GM18520 (cell line): Measurements from ENCODE around the gene CFP.
A peak's percentile ranks its signal among the peaks of the same experiment; 100 is the strongest.

Experiments used
- ATAC-seq: cut with Tn5 transposase; IDR thresholded peaks from one replicate; pipeline ENCODE4 v1.9.1; 2021; ENCODE audit not compliant: unreplicated experiment

Gene CFP

GRCh38 chrX:47638816-47639215 lies 9.1 kb upstream of the CFP start:
- no peak for ATAC-seq

DNA sequence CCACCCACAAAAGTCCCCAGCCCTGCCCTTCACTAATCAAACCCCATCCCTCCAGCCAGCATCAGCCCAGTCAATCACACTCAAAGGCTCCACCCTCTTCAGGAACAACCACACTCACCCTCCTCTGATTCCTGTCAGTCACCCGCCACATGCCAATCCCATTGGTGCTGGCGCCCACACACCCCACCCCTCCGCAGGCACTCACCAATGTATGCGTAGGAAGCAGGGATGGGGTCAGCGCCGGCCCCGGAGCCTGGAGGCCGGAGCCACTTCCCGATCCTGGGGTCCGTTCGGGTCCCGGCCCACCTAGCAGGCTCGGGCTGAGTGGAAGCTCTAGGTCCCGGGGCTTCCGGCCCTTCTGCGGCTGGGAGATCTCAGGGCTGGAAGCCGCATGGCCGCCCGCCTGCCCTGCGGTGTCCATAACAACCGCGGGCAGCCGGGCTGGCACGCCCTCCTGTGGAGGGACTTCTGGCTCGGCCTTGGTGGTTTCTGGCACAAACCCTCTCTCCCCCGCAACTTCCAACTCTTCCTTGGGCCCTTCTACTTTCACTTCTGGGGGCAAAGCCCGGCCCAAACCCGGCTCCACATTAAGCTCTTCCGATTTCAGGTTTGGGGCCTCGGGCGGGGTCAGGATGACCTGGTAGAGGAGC lies 7.9 kb upstream of the CFP start:
- ATAC-seq, result no peak

GRCh38 chrX:47634871-47635575 lies 5.3 kb upstream of the CFP start:
- no peak for ATAC-seq

GRCh38 chrX:47633689-47634590 lies 4.2 kb upstream of the CFP start:
- ATAC-seq, result no peak

DNA sequence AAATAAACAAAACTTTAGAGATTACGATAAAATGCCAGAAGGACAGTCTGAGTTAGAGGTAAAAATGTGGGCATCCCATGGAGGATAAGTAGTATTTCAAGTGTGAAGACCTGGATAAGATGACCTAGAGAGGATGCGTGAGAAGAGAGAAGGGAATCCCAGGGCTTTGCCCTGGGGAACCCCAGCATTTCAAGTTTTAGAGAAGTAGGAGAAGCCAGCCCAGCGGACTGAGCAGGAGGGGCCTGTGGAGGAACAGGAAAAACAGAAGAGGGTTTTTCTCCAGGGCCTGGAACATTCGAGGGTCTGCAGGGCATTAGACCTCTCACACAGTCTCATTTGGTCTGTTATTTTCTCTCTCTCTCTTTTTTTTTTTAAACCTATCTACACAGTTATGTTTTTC lies 2.9 kb upstream of the CFP start:
- ATAC-seq, result no peak

- no peak for ATAC-seq
Measured at GRCh38 chrX:47631676-47632075, 1.9 kb upstream of the CFP start.

DNA sequence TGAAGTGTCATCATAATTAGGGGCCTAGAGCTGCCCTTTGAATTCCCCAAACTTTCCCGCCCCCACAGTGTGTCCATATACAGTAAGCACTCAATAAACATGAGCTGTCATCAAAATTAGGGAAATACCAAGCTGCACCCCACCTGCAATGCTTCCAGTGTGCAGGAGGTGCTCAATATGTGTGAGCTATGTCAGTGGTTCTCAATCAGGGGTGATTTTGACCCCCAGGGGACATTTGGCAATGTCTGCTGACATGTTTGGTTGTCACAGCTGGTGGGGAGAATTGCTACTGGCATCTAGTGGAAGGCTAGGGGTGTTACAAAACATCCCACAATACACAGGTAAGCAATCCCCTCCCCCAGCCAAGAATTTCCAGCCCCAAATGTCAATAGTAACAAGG lies 748 bp downstream of the CFP start:
- no peak for ATAC-seq

DNA sequence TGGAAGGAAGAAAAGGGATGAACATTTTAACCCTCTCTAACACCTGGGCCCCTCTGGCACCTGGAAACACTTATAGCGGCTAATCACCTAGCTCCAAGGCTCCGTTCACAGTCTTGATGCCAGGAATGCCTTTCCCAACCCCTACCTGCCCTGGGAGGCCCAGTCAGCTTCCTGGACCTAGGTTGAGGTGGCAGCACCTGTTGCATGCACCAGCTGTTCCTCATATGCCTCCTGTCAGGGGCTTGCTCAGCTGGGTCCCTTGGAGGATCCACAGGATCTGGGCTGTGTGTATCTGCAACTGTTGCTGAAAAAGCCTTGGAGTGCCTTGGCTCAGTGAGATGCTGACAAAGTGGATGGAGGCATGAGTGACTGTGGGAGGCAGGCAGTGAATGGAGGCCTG lies 4.4 kb downstream of the CFP start:
- ATAC-seq, result no peak

- no peak for ATAC-seq
Measured at GRCh38 chrX:47623540-47624027, 6.1 kb downstream of the CFP start.

- no peak for ATAC-seq
Measured at GRCh38 chrX:47621851-47622250, 7.9 kb downstream of the CFP start.

DNA sequence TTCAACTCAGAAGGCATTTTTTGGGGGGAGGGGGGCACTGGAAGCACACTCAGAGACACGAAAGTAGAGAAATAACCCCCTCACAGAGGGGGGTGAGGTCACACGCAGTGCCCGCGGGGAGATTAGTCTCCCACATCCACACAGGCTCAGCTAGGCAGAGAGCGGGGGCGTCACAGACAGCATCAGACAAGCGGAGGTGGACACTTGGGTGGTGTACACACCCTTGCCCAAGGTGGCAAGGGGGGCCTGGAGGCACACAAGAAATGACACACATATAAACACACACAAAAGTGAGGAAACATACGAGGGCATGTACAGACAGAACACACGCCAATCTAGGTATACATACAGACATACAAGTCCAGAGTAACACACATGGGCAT lies 9.4 kb downstream of the CFP start:
- no peak for ATAC-seq

- peak; percentile 77 for ATAC-seq
Measured at GRCh38 chrX:47619486-47620302, 10.0 kb downstream of the CFP start, which contains the start of gene SYN1. TSS of gene SYN1 (minus strand) at chrX:47619857. CDS start at chrX:47619728, 129 bp downstream.

GRCh38 chrX:47618923-47619485 lies 10.7 kb downstream of the CFP start:
- ATAC-seq, result no peak

DNA sequence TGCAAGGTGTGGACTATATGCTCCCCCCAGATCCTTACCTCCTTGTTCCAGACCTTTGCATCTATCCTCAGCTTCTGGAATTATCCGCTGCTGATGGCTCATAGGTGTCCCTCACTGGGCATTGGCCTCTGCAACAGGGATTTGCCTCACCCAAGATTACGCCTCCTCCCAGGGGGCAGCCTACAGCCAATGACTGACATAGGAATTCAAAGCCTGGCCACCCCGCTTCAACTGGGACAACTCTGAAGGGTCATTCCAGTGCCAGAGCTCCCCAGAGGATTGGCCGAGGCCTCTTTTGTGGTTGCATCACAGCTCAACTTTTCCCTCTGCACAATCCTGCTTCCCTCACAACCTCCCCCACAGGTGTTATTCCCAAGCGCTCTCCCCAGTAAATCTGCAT lies 15.1 kb downstream of the CFP start:
- ATAC-seq, result no peak

DNA sequence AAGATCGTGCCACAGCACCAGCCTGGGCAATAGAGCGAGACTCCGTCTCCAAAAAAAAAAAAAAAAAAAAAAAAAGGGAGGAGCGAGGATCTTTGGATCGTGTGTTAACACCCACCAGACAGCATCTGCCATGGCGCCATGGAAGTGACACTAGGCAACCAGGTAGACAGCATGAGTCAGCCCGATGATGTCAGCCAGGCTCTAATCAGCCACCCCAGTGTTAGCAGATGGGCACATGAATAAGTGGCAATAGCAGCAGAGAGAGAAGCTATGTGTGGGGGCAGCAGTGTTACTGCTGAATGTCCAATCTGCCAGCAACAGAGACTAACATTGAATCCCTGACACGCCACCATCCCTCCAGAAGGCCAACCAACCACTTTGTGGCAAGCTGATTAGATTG lies 16.6 kb downstream of the CFP start:
- ATAC-seq, result no peak

DNA sequence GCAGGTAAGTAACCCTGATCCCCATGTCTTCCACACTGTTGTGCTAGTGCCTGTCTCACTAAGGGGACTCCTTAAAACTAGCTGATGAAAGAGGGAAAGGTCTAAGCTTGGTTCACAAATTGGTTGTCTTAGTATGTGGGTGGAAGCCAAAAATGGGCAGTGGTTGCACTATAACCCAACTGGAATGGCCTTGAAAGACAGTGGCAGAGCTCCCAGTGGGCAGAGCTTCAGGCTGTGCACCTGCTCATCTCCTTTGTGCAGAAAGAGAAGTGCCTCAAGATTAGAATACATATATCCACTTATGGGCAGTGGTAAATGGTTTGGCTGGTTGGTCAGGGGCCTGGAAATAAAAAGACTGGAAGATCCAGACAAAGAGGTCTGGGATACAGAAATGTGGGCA lies 17.3 kb downstream of the CFP start:
- no peak for ATAC-seq

- no peak for ATAC-seq
Measured at GRCh38 chrX:47611926-47612325, 17.8 kb downstream of the CFP start.

- no peak for ATAC-seq
Measured at GRCh38 chrX:47611489-47611888, 18.2 kb downstream of the CFP start.

DNA sequence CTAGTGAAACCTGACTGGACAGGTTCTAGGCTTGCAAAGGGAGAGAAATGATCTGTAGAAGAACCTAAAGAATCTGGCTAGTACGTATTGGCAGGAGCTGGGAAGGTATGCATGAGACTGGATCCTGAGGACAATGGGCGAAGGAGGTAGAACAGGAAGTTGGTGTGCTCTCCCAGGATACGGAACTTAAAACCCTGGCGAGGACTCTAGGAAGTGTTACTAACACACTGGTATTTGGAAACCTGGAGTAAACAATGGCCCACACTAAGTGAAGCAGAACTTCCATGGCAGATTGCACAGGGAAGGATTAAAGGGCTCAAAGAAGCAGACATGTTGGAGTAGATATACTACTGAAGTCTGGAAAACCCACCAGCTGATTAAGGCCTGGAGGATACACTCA lies 19.2 kb downstream of the CFP start:
- ATAC-seq, result no peak

DNA sequence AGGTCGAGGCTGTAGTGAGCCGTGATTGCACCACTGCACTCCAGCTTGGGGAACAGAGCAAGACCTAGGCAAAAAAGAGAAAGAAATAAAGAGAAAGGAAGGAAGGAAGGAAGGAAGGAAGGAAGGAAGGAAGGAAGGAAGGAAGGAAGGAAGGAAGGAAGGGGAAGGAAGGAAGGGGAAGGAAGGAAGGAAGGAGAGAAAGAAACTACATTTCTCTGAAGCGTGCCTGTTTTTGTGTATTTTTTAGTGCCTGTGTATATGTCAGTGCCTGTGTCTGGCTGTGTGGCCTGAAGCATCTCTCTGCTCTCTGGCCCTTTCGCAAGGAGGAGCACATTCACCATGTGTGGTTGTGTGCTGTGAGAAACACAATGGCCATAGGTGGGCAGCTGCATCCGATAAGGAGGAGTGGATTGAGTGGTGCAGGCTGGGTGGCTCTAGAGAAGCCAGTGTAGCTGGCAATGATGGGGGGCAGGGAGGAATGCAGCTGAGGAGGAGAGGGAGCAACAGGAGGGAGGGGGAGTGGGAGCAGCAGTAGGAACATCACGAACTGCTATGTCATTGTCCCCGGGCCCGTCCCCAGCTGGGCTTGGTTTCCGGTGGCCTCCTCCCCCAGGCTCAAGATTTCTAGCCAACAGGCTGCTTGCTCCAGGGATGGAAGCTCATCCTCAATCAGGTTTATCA lies 21.5 kb downstream of the CFP start:
- no peak for ATAC-seq
